Thymus (tissue), 11 donors: ENCODE results near the gene CAMTA1. TPM values are rescaled to one million over a fixed set of nuclear protein-coding genes. Genes with fewer than 3 reads are reported as not detected.

Experiments
- DNase-seq, 9 donors: peaks; one replicate each; pipeline ENCODE4 v3.0.0-alpha.2; 2013; ENCODE audit warnings: low spot score in 9 of 9, low read depth in 6 of 9, missing footprints in 1 of 9
- H3K27ac ChIP-seq, 2 donors: one replicate each; pipeline ENCODE4 v1.5.1; 2013; ENCODE audit warnings: control low read depth in 1 of 2, low read depth in 1 of 2, low read length in 1 of 2, mild to moderate bottlenecking in 1 of 2, moderate library complexity in 1 of 2
- H3K27me3 ChIP-seq, 2 donors: one replicate each; pipeline ENCODE4 v1.5.1; 2013; ENCODE audit warnings: low read length in 1 of 2; ENCODE audit not compliant: control insufficient read depth in 2 of 2, insufficient read depth in 1 of 2
- H3K36me3 ChIP-seq, 2 donors: one replicate each; pipeline ENCODE4 v1.5.1; 2013; ENCODE audit warnings: low read length in 1 of 2, mild to moderate bottlenecking in 1 of 2, moderate library complexity in 1 of 2; ENCODE audit not compliant: control insufficient read depth in 2 of 2, insufficient read depth in 2 of 2
- H3K4me1 ChIP-seq, 2 donors: one replicate each; pipeline ENCODE4 v1.5.1; 2013; ENCODE audit warnings: low read length in 2 of 2; ENCODE audit not compliant: control insufficient read depth in 2 of 2, insufficient read depth in 2 of 2
- H3K4me3 ChIP-seq, 2 donors: one replicate each; pipeline ENCODE4 v1.5.1; 2013; ENCODE audit warnings: low read length in 2 of 2, control low read depth in 1 of 2, mild to moderate bottlenecking in 1 of 2
- H3K9me3 ChIP-seq, 2 donors: one replicate each; pipeline ENCODE4 v1.5.1; 2013; ENCODE audit warnings: low read length in 1 of 2, mild to moderate bottlenecking in 1 of 2; ENCODE audit not compliant: control insufficient read depth in 2 of 2, insufficient read depth in 1 of 2
- WGBS: extraction: QIAGEN DNeasy Blood & Tissue Kit; methylation state at CpG from one replicate; pipeline ENCODE4 v1.1.7; 2013; 5-methylcytosine and 5-hydroxymethylcytosine counted together
- polyA plus RNA-seq: library from polyadenylated mRNA; stranded (reverse); fragments of 200-250 nt; gene quantifications from one replicate; pipeline ENCODE4 v1.2.3, GENCODE V29; 2013
- total RNA-seq: library from RNA; stranded (reverse); fragments of 120-200 nt; gene quantifications from one replicate; pipeline ENCODE4 v1.2.4, GENCODE V29; 2013
- donor health status: healthy.

The CAMTA1 gene
- total and polyA plus RNA-seq, 2 donors, result 32.0 to 158 TPM

DNA sequence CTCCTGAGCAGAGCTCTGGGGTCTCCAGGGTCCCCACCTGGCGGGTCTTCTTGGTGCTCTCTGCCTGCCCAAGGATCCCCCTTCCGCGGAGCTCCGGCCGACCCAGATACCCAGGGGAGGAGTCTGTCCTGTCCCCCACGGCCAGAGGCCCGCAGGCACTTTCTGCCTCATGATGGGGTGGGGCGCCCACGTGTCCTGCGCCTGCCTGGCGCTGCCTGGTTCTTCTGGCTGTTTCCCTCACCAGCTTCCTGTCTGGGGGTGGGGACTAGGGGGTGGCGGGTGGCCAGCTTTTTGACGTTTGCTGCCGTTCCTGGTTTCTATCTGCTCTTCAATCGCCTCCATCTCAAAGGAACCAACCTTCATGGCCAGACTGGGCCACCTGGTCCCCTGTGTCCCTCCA, 672.6 kb downstream of the CAMTA1 start:
- H3K27me3 ChIP-seq, result no peaks in the 10 kb centered on the region
- H3K4me1 ChIP-seq, result peaks cover 0 to 9% of the 10 kb centered on the region in 2 donors
- no peaks in the 10 kb centered on the region for H3K9me3 ChIP-seq
- 46% methylated on average over 15 of the region's 15 CpGs for WGBS
- no peak for DNase-seq
- no peak overlapping the region for H3K4me3 ChIP-seq
- H3K36me3 ChIP-seq, result no peaks in the 10 kb centered on the region
- H3K27ac ChIP-seq, result no peak overlapping the region

DNA sequence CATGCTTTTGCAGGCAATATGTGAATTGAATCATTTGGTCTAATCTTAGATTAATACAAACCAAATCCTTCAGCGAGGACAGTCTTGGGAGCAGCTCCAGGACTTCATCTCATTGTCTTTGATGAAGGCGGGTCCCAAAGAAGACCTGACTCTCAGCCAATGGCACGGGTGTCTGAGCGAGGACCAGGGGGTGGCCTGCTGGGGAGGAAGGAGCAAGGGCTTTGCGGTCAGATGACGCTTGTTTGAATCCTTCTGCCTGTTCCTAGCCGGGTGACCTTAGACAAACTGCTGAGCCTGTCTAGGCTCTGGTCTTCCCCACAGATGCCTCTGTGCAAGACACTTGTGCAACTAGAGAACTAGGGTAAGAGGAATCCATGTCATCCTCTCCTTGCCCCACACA, 673.7 kb downstream of the CAMTA1 start:
- H3K9me3 ChIP-seq, result no peaks in the 10 kb centered on the region
- no peaks in the 10 kb centered on the region for H3K36me3 ChIP-seq
- 97% methylated on average over 7 of the region's 7 CpGs for WGBS
- no peak overlapping the region for H3K27ac ChIP-seq
- H3K4me3 ChIP-seq, result no peak overlapping the region
- DNase-seq, result no peak
- H3K27me3 ChIP-seq, result no peaks in the 10 kb centered on the region
- H3K4me1 ChIP-seq, result peaks cover 0 to 9% of the 10 kb centered on the region in 2 donors

DNA sequence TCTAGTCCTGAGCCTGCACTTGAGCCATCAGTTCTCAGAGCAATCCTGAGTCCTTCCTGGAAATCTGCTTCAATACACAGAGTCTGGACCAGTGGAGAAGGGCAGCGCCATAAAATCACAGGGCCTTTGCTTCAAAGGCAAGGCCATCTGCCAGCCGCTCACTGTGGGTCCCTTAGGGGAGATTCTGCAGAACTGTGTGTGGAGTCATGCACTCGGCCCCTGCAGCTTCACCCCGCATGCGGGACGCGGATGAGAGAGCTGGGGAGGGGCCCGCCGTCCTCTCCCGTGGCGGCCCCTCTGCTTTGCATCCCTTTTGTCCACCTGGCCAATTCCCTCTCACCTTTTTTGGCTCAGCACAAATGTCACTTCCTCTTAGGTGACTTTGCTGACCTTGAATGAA, 674.7 kb downstream of the CAMTA1 start:
- H3K9me3 ChIP-seq, result no peaks in the 10 kb centered on the region
- H3K4me1 ChIP-seq, result peaks cover 0 to 4% of the 10 kb centered on the region in 2 donors
- H3K4me3 ChIP-seq, result no peak overlapping the region
- H3K27me3 ChIP-seq, result no peaks in the 10 kb centered on the region
- no peak overlapping the region for H3K27ac ChIP-seq
- no peak for DNase-seq
- 98% methylated on average over 11 of the region's 11 CpGs for WGBS
- H3K36me3 ChIP-seq, result no peaks in the 10 kb centered on the region

DNA sequence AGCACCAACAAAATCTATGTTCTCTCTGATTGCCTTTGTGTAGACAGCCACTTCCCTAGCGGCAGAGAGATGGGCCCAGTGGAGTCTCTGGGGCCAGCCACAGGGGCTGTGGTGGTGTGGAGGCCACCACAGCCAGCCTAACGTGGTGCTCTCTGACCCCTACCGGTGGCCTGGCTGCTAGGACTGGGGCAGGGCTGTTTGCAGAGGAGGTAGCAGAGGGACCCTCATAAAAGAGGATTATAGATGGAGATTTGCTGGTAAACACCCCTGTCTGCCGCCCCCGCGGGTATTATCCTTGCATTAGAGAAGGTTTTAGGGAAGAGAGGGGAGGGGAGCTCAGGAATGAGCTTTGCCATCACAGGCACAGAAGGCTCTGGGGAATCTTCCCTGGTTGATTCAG, 675.6 kb downstream of the CAMTA1 start:
- no peaks in the 10 kb centered on the region for H3K9me3 ChIP-seq
- no peak overlapping the region for H3K4me3 ChIP-seq
- no peaks in the 10 kb centered on the region for H3K36me3 ChIP-seq
- no peaks in the 10 kb centered on the region for H3K4me1 ChIP-seq
- H3K27me3 ChIP-seq, result no peaks in the 10 kb centered on the region
- DNase-seq, result no peak
- H3K27ac ChIP-seq, result no peak overlapping the region
- 77% methylated on average over 6 of the region's 6 CpGs for WGBS

DNA sequence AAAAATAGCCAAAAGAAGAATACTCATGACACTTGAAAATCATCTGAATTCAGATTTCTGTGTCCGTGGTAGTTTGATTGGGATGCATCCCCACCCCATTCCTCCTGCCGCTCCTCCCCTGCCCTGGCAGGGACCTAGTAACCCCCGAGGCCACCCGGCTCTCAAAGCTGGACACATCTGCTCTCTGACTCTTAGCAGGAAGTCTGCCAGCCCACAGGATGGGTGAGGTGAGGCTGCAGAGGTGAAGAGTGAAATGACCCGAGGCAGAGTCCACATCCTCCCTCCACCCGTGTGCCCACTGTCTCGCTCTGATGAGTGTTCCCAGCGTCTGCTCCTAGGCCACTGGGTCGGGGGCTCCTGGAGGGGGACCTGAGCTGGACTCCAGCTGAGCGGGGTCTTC, 677.4 kb downstream of the CAMTA1 start:
- 80% methylated on average over 10 of the region's 10 CpGs for whole genome bisulfite sequencing
- DNase-seq, result no peak

DNA sequence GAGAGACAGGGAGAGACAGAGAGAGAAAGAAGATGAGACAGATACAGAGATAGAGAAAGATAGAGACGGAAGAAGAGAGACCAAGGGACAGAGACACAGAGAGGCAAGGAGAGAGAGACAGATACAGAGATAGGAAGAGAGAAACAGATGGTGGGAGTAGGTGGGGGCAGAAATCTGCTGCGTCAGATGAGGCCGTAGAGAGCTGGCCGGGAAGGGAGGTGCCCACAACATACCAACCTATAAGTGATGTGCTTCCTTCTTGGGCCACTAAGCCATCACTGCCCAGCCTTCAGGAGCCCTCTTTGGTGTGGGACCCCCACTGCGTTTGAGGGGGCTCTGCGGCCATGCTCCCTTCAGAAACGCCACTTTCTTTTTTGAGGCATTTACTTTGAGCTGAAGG, 678.3 kb downstream of the CAMTA1 start:
- WGBS, result 82% methylated on average over 7 of the region's 7 CpGs
- Histone ChIP-seq H3K27me3 (no peaks in the 10 kb centered on the region), H3K27ac (no peak overlapping the region), H3K4me3 (no peak overlapping the region), H3K36me3 (no peaks in the 10 kb centered on the region), H3K4me1 (no peaks in the 10 kb centered on the region), H3K9me3 (no peaks in the 10 kb centered on the region)
- DNase-seq, result no peak

More for the DNA sequence above, 677.4 kb downstream of the CAMTA1 start:
- Histone ChIP-seq H3K27ac (no peak overlapping the region), H3K36me3 (no peaks in the 10 kb centered on the region), H3K4me1 (no peaks in the 10 kb centered on the region), H3K9me3 (no peaks in the 10 kb centered on the region), H3K4me3 (no peak overlapping the region), H3K27me3 (no peaks in the 10 kb centered on the region)

DNA sequence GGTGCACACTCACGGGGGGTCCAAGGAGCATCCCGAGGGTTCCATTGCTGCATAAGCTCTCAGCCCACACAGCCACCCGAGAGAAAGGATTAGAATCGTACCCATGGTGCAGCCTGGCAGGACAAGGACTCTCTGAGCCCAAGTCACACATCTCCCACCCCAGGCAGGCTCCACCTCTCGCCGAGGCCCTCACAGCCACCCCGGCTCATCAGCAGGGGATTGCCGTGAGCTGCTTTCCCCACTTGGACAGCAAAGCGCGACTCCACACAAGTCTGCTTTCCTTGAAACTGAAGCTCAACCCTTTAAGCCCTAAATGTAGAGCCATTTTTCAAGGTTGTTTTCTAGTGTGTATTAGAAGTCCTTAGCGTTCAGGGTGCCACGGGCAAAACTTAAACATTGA, 679.5 kb downstream of the CAMTA1 start:
- no peak overlapping the region for H3K4me3 ChIP-seq
- no peak for DNase-seq
- H3K36me3 ChIP-seq, result no peaks in the 10 kb centered on the region
- WGBS, result 91% methylated on average over 12 of the region's 12 CpGs
- H3K27ac ChIP-seq, result no peak overlapping the region
- no peaks in the 10 kb centered on the region for H3K27me3 ChIP-seq
- H3K9me3 ChIP-seq, result no peaks in the 10 kb centered on the region
- no peaks in the 10 kb centered on the region for H3K4me1 ChIP-seq

DNA sequence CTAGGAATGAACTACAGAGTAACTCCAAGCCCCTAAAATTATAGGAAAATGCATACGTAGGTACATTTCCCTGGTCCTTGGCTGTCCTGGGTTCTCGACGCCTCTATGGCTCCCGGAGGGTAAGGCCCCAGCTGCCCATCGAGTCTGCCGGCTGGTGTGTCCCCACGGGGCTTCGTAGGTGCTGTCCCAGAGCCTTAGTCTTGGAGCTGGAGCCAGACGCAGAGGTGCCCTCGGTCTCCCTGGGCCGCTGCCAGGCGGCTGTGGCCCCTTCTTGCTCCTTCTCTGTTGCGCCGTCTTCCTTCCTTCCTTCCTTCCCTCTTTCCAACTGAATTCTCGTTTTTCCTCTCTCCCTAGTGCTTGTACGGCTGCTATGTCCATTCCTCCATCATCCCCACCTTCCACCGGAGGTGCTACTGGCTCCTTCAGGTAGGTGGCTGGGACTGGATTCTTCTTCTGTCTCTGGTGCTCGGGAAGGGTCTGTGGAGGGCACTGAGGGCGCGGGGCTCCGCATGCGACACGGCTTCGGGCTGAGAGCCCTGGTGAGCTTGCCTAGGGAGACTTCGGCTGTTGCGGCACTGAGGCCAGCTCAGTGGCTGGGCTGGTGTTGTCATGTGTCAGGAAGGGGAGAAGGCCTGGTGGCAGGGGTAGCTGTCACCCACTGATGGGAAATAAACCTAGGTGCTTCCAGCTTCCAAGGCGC, 682.4 kb downstream of the CAMTA1 start:
- no peaks in the 10 kb centered on the region for H3K36me3 ChIP-seq
- H3K9me3 ChIP-seq, result no peaks in the 10 kb centered on the region

DNA sequence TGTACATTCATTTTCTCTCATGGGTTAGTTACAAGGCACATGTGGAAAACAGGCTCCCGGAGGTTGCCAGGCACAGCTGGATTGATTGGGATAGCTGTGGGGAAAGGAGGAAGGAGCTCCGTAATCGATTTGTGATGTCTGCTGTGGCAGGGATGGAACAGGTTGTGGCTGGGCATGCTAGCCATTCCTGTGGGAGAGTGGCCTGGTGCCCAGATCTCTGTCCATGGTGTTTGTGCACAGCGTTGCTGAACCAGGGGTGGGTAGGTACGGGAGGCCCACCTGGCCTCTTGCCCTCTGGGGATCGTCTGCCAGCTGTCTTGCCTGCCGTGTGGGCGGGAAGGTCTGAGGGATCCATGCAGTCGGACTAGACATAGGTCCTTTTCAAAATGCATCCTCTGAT, 683.0 kb downstream of the CAMTA1 start:
- no peak for DNase-seq
- Histone ChIP-seq H3K4me1 (no peaks in the 10 kb centered on the region), H3K27ac (no peak overlapping the region), H3K27me3 (no peaks in the 10 kb centered on the region), H3K4me3 (no peak overlapping the region), H3K36me3 (no peaks in the 10 kb centered on the region), H3K9me3 (no peaks in the 10 kb centered on the region)
- 89% methylated on average over 9 of the region's 9 CpGs for WGBS

More for the DNA sequence above, 682.4 kb downstream of the CAMTA1 start:
- no peak overlapping the region for H3K4me3 ChIP-seq
- no peaks in the 10 kb centered on the region for H3K27me3 ChIP-seq
- DNase-seq, result no peak
- WGBS, result 94% methylated on average over 27 of the region's 27 CpGs
- no peaks in the 10 kb centered on the region for H3K4me1 ChIP-seq
- no peak overlapping the region for H3K27ac ChIP-seq
